ENCODE data around the gene ZNF175.
A peak's percentile ranks its signal among the peaks of the same experiment; 100 is the strongest.

ZNF175 gene

DNA sequence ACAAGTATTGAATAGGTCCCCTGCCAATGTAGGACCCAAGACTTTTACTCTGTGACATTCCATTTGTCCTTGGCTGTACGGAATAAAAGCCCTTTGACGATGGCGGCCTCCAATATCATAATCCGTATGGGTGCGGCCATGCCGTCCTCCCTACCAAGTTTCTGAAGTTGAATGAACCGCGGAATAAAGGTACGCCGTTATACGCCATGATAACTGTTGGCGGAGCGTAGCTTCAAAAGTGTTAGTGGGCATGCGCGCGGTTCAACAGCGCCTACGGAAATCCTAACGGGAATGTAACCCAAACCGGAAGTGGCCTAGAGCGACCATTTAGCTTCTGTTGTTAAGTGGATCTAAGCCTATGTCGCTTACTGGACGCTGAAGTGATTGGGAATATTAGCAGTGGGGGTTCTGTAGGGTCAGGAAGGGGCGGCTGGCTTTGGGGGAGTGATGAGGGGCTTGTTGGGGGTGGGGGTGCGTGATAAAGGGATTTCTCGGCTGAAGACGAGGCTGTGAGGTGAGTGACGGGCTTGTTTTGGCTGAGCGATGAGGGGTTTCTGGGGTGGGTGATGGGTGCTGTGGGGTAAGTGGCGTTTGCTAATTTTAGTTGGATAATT is at the start of gene ZNF175:
ZNF175 (plus strand) TSS at position 322 of the 614 bp plus-strand sequence. CDS start 2,047 bp downstream, outside the sequence.
- peak; percentile 98 for DNase-seq

DNA sequence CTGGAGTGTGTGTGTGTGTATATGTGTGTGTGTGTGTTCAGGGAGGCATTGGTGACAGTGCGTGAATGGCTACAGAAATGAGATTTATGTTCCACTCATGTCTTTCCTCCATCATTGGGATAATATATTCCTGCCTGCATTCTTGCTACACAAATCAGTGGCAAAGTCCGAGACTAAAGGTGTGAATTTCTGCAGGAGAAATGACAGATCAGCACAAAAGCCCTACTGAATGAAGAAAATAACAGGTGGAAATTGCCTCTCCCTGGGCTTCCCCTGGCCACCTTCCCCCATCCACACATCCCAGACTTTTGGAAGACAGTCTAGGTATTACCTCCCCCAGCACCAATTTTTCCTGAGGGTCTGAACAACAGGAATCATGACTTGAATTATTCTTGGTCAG is 49.7 kb upstream of the ZNF175 start:
- DNase-seq = no peak

DNA sequence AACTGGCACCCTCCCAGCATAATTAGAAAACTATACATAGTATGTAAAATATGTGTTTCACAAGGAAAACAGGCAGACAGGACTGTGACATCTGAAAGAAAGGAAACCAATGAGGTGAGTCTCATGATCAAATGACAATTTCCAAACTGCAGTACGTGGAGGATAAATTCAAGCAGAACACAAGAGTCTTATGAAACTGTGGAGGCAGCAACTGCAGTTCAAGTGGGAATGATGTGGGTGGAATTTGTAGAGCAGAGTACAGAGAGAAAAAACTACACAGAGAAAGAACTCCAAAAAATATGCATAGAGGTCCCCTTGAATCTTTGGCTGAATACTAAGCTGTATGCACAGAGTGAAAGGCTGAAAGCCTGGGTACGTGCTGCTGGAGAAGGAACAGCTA is 49.3 kb upstream of the ZNF175 start:
- no peak for DNase-seq

DNA sequence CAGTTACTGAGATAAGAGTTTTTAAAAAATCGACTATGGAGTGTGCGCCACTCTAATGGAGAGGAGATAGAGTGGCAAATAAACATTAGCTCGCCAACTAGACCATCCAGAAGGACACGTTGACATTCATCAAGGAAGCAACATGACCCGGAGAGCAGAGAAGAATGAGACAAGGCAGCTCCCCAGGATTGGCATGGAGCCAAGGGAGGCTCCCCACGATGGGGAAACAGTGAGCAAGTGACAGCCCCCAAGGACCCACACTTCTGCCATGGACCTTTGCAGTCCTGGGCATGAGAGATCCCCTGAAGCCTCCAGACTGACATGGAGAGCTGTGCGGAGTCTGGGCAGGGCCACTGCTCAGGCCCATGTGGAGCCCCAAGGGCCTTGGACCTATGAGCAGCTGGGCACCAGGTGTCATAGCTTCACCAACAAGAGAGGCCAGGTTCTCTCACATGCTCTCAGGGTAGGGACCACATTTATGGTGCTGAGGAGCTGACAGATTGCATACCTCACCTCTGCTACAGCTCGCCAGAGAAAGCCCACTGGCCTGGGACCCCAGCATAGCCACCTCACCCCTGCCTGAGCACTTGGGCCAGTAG is 46.3 kb upstream of the ZNF175 start:
- no peak for DNase-seq

DNA sequence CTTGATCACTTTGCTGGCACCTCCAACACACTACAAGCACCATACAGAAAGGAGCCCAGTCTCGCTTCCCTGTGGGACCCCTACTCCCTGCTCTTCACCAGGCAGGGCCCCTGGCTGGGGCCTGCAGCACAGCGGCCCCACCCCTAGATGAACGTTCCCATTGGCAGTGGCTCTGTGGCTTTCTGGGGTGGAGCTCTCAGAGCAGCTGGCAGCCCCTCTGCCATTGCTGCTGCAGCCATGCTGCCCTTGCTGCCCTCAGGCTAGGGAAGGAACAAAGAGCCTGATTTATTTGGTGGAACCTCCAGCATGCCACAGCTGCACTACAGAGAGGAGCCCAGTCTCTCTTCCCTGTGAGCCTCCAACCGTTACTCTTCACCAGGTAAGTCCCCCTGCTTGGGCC is 45.4 kb upstream of the ZNF175 start:
- no peak for DNase-seq

DNA sequence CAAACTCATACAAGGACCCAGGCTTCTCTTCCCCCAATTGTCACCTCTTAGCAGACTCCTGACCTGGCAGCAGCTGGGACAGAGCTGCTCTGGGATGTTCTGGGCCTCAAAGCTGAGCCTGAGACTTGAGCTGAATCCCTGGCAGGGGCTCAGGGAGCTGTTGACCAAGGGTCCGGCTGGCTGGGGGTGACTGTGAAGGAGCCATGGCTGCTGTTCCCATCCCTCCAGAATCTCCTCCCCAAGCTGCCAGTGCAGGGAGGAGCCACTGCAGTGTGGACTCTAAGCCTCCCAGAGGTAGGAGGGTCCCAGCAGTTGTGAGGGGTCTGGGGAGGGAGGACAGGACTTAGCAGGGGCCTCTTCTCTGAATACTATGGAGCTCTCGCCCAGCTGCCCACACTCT is 41.8 kb upstream of the ZNF175 start:
- no peak for DNase-seq

DNA sequence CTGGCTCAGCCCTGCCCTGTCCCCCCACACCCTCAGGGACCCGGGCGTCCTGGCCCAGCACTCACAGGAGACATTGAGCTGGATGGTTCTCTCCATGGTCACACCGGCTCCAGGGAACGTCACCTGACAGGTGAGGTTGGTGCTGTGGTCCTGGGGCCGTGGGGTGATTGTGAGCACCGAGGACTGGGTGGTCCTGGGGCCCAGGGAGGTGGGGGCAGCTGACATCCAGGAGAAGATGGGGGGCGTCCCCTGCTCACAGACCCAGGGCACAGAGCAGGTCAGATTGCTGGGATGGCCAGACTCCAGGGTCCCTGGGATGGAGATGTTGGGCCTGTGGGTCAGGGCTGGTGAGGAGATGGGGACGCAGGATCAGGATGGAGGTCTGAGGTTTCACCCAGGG is 40.5 kb upstream of the ZNF175 start:
- DNase-seq = no peak

DNA sequence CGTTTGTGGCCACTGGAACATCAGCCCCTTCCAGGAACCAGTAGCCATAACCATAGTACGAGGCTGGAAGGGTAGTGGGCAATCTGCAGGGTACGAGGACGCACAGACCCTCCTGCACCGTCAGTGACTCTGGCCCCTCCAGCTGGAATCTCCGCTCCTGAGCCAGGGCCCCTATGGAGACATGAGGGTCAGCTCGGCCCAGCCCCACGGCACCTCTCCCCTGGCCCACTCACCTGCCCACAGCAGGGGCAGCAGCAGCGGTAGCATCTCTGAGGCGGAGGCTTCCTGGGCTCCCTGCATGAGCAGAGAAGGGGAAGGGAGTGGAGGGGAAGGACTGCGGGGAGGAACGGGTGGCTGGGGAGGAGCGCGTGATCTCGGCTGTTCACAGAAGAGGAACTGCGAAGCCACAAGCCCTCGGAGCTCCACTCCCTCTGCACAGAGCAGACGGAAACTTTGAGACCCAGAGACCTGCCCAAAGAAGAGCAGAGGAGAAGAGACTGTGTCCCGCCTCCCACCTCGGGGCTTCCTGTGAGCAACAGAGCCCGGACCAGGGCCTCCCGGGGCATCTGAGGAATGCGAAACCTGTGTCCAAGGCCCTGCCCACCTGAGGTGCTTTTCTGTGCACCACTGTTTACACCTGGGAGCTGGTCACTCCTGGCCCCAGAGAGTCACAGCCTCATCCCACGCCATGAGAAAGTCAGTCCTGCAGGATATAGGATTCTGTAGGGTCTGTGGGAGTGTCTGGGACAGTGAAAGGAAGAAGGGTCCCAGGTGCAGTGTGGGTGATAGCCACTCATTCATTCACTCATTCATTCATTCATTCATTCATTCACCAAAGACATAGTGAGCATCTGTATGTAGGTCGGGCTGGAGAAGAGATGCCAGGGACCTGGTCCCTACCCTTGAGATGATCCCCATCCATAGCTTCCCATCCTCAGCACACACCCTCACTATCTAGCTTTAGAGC is 39.5 kb upstream of the ZNF175 start, which contains the start of gene SIGLEC6:
SIGLEC6 (minus strand) TSS at position 322 of the 967 bp plus-strand sequence; CDS start at position 300, 22 bp downstream.
- DNase-seq = peak; percentile 91

DNA sequence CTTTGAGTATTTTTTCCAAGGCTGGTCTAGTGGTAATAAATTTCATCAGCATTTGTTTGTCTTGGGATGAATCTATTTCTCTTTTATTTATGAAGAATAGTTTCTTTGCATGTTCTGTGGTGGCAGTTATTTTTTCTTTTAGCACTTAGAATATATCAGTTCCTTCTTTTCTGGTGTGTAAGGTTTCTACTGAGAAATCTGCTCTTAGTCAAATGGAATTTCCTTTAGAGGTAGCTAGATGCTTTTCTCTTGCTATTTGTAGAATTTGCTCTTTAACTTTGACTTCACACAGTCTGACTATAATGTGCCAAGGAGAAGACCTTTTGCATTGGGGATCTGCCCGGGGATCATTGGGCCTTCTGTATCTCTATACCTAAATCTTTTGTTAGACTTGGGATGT is 35.5 kb upstream of the ZNF175 start:
- DNase-seq = no peak

DNA sequence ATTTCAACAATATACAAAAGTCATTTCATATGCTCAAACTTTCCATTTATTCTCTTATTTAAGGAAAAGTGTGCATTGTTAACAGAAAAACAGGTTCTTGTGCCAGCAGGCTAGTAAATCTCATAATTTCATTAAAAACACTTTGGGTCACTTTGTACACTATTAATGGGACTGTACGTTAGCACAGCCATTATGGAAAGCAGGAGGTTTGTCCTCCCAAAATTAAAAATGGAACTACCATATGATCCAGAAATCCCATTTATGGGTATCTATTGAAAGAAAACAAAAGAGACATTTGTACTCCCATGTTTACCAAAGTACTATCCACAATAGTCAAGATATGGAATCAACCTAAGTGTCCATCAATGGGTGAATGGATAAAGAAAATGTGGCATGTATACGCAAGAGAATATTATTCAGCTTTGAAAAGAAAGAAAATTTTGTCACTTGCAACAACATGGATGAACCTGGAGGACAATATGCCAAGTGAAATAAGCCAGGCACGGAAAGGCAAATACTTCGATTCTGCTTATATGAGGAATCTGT is 31.2 kb upstream of the ZNF175 start:
- DNase-seq = no peak

DNA sequence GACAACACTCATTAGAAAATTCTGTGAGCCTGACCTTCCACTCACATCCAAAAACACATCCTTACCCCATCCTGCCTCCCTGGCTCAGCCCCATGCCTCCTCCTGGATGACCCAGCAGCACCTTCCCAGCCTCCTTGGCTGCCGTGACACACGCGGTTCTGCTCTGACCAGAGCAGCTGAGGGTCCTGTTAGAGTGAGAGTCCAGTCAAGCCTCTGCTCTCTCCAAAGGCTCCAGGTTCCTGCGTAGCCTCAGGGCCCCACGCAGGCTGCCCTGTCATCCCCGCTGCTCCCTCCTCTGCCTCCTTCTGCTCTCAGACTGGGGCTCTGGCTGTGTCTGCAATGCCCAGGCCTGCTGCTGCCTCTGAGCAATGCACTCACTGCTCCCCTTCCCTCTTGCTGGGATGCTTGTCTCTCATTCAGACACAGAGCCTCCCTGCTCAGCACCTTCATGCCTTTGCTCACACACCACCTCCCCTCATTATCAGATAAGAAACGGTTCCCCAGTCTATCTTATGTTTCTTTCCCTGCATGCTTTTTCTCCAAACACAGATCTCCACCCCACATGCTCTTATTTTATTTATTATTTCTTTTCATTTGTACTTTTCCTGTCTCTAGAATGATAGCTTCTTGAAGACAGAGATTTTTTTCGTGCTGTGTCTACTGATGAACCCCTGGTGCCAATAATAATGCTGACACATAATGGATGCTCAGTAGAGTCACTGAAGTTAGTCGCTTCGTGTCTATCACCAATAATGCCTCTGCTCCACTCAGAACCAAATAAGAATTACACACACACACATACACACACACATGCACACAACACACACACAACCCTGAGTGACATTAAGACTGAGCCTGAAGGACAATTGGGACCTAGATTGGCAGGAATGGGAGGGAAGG is 29.4 kb upstream of the ZNF175 start:
- DNase-seq = no peak

DNA sequence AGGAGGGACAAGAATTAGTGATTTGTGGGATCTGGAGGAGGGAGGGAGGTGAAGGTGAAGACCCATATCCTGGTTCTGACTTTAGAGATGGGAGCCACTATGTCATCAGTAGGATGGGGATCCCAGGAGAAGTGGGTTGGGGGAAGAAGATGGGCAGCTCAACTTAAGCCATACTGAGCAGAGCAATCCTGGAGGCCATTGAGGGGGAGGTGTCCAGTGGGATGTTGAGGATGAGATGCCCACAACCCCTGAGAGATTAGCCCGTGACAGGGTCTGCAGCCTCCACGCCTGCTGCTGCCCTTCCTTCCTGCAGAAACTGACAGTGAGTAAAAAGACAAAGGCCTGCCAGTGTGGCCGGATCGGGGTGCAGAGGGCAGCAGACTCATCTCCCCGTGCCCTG is 28.4 kb upstream of the ZNF175 start:
- DNase-seq = no peak

DNA sequence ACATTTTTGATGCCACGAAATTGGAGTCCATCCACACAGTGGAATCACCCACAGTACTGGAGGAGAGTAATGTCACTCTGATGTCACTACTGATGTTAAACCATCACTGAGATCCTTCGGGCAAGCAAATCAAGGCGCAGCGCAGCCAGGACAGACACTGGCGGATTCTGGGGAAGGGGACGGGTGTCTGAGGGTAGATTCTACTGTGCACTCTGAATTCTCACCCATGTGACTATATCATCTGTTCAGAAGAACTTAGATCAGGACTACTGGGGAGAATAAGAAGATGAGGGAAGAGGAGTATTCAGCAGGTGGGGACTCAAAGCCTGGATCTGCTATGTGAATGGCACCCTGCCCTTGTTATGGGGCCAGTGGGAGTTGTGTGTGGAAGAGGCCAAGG is 27.0 kb upstream of the ZNF175 start:
- no peak for DNase-seq

DNA sequence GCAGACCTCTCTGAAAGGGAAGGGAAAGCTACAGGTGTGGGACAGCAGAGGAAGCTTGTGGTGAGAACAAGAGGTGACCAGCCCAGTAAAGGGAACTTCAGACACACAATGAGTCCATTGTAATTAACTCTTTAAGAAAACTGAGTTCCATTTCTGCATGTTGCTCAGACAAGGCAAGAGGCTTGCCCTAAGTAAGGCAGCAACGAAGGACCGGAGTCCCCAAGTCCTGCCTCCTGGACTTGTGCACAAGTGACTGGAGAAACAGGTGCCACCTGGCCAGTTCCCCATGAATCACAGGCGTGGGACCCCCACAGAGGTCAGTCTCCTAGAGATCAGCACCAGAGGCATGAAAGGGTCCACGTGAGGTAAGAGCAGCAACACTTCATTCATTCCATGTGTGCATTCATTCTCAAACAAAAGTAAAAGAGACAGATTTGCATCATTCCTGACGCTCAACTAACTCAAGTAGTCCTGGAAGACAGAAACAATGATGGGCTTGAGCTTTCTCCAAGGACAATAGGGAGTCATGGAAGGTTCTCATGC is 24.9 kb upstream of the ZNF175 start:
- no peak for DNase-seq

DNA sequence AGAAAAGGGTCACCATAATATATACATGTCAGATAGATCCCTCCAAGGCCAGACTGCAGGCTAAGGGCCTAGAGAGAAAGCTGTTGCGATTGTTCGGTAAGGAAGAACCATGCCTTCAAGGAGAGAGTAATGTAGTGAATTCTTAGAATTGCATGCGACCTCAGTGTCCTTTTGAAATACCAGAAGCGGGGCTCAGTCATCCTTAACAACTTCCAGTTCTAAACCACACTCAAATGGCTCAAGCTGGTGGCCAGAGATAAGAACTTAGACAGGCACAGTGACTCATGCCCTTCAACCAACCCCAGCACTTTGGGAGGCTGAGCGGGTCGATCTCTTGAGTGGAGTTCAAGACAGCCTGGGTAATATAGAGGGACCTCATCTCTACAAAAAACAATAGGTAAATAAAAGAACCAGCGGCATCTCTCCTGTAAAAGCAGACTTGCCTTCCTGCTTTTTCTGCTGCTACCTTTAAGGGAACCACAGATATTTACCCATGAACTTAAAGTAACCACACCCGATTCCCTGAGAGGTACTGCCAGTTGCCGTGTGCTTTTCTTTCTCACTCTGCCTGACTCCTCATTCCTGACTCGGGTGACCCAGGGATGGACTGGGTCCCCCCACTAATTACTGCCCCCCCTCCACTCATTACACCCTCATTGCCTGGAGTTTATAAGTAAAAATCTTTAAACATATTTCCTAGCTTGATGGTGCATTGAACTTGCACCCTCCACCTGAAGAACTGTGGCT is 24.3 kb upstream of the ZNF175 start:
- DNase-seq = peak; percentile 52

DNA sequence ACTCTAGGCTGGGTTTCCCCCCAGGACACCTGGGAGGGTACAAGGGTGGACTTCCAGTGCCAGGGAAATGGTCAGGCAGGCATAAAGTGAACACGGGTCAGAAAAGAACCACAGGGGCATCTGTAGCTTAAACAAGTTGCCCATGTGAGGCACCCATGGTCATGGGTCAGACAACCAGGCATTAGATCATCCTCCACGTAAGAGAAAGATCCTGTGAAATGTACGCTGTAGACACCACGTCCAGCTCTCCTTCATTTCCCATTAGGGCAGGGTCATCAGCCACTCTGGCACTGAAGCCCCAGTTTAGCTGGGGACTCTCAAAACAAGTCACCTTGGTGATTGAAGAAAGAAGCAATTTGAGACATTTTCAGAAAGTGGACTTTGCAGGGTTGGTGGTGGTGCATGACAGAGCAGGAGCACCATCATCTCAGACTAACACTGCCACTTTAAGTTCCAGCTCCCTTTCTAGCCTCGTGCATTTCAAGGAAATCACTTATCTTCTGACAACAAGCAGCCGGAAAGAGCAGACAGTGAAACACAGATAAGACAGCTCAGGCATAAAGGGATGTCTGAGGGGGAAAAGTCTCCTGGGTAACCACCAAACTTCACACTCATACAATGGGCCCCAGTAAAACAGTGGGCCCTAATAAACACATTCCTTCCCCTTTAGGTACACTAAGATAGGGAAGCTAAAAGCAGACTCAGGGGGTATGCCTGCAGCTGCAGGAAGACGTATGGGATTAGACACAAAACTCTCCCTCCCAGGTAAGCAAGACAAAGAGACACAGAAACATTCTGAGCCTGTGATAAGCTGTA is 23.5 kb upstream of the ZNF175 start:
- peak; percentile 19 for DNase-seq

DNA sequence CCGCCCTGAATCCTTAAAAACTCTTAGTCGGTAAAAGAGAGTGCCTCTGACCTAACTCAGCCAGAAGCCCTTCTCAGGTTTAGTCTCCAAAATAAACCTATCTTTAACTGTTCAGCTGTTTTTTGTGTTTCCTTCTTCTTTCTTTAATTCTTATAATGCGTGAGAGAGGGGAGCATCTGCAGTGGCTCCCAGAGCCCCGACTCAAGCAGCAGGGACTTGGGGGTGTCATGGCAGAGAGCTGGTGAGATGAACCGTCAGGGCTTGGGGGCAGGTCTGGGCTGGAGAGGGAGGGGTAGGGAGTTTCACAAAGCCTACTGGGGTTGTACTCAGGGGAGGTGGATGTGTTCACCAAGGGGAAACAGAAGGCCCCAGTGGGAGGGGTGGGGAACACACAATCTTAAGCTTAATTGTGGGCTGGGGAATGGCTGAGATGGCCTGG is 22.9 kb upstream of the ZNF175 start:
- no peak for DNase-seq

DNA sequence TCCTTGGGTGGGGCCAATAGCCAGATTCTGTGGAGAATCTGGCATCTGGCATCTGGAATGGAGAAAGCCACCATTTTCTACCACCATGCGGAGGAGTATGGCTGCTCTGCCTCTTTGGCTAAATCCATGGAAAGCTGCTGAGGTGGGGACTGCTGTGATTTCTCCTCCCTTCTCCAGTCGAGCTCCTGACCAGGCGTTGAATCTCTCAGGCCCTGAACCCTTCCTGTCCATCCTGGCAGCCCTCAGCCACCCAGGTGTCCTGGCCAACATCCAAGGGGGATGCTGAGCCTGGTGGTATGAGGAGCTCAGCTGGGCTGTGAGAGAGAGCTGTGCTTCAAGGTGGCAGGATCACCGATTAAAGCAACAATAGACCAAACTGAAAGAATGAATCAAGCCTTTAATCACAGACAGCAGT is 22.2 kb upstream of the ZNF175 start:
- no peak for DNase-seq

DNA sequence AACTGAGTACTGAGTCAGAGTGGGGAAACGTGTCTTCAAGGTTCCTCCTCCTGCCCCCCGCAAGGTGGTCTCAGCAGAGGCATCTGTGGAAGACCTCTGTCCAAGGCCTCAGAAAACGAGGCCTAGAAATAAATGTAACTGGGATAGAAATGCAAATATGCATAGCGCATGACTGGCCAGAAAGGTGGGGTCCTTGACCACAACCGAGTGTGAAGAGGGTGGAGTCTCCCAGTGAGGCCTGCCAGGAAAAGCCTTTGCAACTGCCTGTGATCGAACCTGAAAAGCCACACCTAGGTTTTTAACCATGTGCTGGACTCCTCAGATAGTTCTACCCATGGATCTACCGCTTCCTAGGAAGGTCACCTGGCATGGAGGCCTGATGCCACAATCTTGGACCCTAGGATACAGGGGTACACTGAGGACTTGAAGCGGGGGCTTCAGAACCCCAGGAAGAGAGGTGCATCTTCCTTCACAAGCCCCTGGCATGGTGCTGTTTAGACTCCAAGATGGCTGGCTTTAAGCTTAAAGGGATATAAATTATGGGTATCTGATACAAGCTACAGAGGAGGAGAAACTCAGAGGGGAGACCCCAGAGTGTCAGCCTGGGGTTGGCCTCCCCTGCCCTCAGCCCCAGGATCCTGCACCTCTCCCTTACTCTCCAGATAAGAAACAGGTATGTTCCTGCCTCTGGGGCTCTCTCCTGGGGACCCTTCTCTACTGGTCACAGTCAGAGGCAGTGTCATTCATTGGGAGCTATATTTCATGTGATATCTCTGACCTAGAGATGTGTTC is 21.4 kb upstream of the ZNF175 start:
- no peak for DNase-seq

Measured in suppressor macrophage treated with lipopolysaccharide for 4 hours (primary cell).